ENCODE data around the gene DDHD1. TPM values are rescaled to one million over a fixed set of nuclear protein-coding genes. Genes with fewer than 3 reads are reported as not detected.

DDHD1 gene
- total RNA-seq, 1 experiment from 2014 or later = 15.7 TPM

GRCh38 chr14:53152184-53152886 lies 788 bp downstream of the DDHD1 start:
- Histone ChIP-seq H2AK5ac (ENCODE audit: insufficient read length, low read length) (no peak overlapping the region), H3K79me2 (ENCODE audit: insufficient read depth, low read length) (peaks cover 9% of the 10 kb centered on the region; the same call in 1 of the 2 replicates), H2BK5ac (ENCODE audit: insufficient read length, low read length) (no peak overlapping the region), H4K5ac (ENCODE audit: insufficient read length, low read depth, low read length) (no peak overlapping the region), H3K23ac (ENCODE audit: insufficient read length, low read depth, low read length) (no peak overlapping the region), H2BK15ac (ENCODE audit: low read depth, low read length) (no peak overlapping the region), H4K91ac (ENCODE audit: insufficient read length, low read depth, low read length) (no peak overlapping the region), H3K23me2 (ENCODE audit: insufficient read length, low read depth, low read length, poor library complexity, severe bottlenecking) (peaks cover 12% of the 10 kb centered on the region), H2AFZ (ENCODE audit: low read length) (no peak overlapping the region), H3K79me1 (ENCODE audit: insufficient read depth, low read depth, low read length, poor library complexity, severe bottlenecking) (no peaks in the 10 kb centered on the region), H4K20me1 (ENCODE audit: control insufficient read depth, insufficient read depth, insufficient read length) (no peaks in the 10 kb centered on the region), H3T11ph (ENCODE audit: low read length) (no peak overlapping the region), H3K18ac (ENCODE audit: insufficient read length, low read depth, low read length) (peak overlapping the region; percentile 43), H2BK20ac (ENCODE audit: low read depth, low read length, poor library complexity, severe bottlenecking) (no peak overlapping the region), H2BK120ac (ENCODE audit: low read depth, low read length, poor library complexity, severe bottlenecking) (no peak overlapping the region), H3K9me3 (ENCODE audit: control insufficient read depth, low read depth, low read length) (no peaks in the 10 kb centered on the region), H4K8ac (replicated peaks; ENCODE audit: insufficient read length, low read depth, low read length) (no peak overlapping the region), H3K56ac (ENCODE audit: insufficient read length, low read depth, low read length) (no peak overlapping the region), H3K9ac (ENCODE audit: extremely low read depth, insufficient read length, low read length) (peak overlapping the region; percentile 7), H3K4ac (ENCODE audit: low read depth, low read length) (no peak overlapping the region), H3K27me3 (ENCODE audit: insufficient read depth, low read length) (no peaks in the 10 kb centered on the region), H3K4me2 (ENCODE audit: insufficient read depth, insufficient read length, low read length) (peak overlapping the region; percentile 59), H3K14ac (ENCODE audit: insufficient read depth, low read length) (peak overlapping the region; percentile 63), H2BK12ac (ENCODE audit: insufficient read length, low read depth, low read length) (no peak overlapping the region), H3K27ac (ENCODE audit: insufficient read length, low read depth, low read length) (no peak overlapping the region), H3K4me1 (ENCODE audit: insufficient read depth, low read length) (no peaks in the 10 kb centered on the region; the same call in 1 of the 2 replicates)
- peak overlapping the region; percentile 93 to 96 for H3K4me3 Mint-ChIP-seq
- H3K27me3 Mint-ChIP-seq (ENCODE audit: low read depth) = peaks cover 3% of the 10 kb centered on the region; the same call in 1 of the 2 replicates
- WGBS (ENCODE audit: extremely low coverage, insufficient read length, low lambda C conversion rate) = no CpG with 5 or more reads among the region's 73 CpGs
- peaks cover 0 to 2% (median 0%) of the 10 kb centered on the region in 3 experiments; a peak in 2 of 7 replicates for H3K36me3 Mint-ChIP-seq (ENCODE audit: insufficient read depth in 1 of 3, low read depth in 3 of 3)
- peaks cover 20 to 27% of the 10 kb centered on the region in 2 experiments for H3K4me1 Mint-ChIP-seq
- H3K9me3 Mint-ChIP-seq = peaks cover 0 to 3% of the 10 kb centered on the region in 2 experiments; a peak in 1 of 5 replicates
- peak; percentile 41 for DNase-seq
- TF ChIP-seq CTCF (conservative IDR thresholded peaks at IDR 0.05) = no peak
- peak overlapping the region in 1 of 3 experiments; percentile 78; a peak in 2 of 7 replicates for H3K27ac Mint-ChIP-seq
